ENCODE results near the gene UBE2J1.

DNA sequence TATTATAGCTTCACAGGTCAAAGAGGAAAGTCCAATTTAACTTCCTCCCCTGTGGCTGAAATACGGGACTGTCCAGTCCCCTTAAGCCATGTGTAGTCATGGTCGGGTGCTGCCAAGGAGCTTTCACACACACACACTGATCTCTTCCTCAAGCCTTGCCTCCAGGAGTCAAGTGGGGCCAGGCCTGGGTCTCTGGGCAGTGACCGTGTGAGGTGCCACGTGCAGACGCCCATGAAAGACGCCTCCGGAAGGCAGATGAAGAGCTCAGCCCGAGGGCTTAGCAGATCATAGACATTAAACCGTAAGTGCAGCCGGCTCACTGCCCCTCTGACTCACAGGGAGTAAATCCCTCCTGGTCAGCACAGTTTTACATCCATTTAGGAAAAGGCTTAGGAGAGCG, 41.6 kb downstream of the UBE2J1 start:
- TF ChIP-seq, protein P1, sequence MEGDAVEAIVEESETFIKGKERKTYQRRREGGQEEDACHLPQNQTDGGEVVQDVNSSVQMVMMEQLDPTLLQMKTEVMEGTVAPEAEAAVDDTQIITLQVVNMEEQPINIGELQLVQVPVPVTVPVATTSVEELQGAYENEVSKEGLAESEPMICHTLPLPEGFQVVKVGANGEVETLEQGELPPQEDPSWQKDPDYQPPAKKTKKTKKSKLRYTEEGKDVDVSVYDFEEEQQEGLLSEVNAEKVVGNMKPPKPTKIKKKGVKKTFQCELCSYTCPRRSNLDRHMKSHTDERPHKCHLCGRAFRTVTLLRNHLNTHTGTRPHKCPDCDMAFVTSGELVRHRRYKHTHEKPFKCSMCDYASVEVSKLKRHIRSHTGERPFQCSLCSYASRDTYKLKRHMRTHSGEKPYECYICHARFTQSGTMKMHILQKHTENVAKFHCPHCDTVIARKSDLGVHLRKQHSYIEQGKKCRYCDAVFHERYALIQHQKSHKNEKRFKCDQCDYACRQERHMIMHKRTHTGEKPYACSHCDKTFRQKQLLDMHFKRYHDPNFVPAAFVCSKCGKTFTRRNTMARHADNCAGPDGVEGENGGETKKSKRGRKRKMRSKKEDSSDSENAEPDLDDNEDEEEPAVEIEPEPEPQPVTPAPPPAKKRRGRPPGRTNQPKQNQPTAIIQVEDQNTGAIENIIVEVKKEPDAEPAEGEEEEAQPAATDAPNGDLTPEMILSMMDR (IDR thresholded peaks at IDR 0.05; ENCODE audit: poor library complexity, severe bottlenecking): no peak
- TF ChIP-seq EZH2 (IDR thresholded peaks at IDR 0.05; ENCODE audit: borderline replicate concordance, insufficient read depth, low read length, poor library complexity, severe bottlenecking) (no peak), EP300 (conservative IDR thresholded peaks at IDR 0.05; ENCODE audit: poor library complexity, severe bottlenecking) (no peak), MXI1 (conservative IDR thresholded peaks at IDR 0.05; ENCODE audit: poor library complexity, severe bottlenecking) (no peak), RAD21 (conservative IDR thresholded peaks at IDR 0.05) (no peak), SMC3 (conservative IDR thresholded peaks at IDR 0.05; ENCODE audit: poor library complexity) (no peak), POLR2AphosphoS5 (IDR thresholded peaks at IDR 0.05) (no peak), TAF1 (IDR thresholded peaks at IDR 0.05; ENCODE audit: low read depth) (no peak)
- TF ChIP-seq, protein P2, sequence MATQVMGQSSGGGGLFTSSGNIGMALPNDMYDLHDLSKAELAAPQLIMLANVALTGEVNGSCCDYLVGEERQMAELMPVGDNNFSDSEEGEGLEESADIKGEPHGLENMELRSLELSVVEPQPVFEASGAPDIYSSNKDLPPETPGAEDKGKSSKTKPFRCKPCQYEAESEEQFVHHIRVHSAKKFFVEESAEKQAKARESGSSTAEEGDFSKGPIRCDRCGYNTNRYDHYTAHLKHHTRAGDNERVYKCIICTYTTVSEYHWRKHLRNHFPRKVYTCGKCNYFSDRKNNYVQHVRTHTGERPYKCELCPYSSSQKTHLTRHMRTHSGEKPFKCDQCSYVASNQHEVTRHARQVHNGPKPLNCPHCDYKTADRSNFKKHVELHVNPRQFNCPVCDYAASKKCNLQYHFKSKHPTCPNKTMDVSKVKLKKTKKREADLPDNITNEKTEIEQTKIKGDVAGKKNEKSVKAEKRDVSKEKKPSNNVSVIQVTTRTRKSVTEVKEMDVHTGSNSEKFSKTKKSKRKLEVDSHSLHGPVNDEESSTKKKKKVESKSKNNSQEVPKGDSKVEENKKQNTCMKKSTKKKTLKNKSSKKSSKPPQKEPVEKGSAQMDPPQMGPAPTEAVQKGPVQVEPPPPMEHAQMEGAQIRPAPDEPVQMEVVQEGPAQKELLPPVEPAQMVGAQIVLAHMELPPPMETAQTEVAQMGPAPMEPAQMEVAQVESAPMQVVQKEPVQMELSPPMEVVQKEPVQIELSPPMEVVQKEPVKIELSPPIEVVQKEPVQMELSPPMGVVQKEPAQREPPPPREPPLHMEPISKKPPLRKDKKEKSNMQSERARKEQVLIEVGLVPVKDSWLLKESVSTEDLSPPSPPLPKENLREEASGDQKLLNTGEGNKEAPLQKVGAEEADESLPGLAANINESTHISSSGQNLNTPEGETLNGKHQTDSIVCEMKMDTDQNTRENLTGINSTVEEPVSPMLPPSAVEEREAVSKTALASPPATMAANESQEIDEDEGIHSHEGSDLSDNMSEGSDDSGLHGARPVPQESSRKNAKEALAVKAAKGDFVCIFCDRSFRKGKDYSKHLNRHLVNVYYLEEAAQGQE (IDR thresholded peaks at IDR 0.05; ENCODE audit: borderline replicate concordance): no peak
